Stimulated activated CD4-positive, alpha-beta T cell treated with anti-CD3 and anti-CD28 coated beads, TNF-alpha, amount 100 ng/mL, for 48 hours (primary cell): Measurements from ENCODE around the gene CYP24A1.
"Not testable (repeated sequence)": the region's sequence is repeated elsewhere in the genome, so short reads cannot be mapped to it uniquely, and the experiment has no call there.

Experiments used
- DNase-seq, 3 donors: peaks; one replicate each; pipeline ENCODE4 v3.0.0-alpha.2; 2020; ENCODE audit warnings: low read depth in 3 of 3

CYP24A1 gene

DNA sequence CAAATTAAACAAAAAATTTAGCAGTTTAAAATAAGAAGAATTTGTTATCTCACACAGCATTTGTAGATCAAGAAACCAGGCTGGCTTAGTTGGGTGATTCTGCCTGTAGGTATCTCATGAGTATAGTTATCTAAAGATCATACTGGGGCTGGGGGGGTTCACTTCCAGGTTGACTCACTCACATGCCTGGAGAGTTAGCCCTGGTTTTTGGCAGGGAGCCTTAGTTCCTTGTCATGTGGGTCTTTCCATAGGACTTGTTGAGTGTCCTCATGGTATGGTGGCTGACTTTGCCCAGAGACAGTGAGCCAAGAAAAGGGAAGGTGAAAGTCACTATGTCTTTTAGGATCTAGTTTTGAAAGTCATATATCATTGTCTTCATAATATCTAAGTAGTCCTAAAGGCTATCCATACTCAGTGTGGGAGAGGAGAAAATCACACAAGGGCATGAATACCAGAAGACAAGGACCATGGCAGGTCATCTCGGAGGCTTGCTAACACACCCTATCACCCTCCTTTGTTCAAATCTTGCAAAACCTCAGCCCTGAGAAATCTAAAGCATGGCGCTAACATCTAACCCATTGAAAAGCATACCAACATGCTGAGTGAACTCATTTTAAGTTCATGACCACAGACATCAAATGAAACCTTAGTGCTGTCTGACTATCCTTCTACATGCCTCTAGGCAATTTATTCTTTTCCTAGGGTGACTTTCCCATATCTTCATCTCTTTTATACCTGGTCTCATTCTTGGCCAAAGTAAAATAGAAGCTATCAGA, 39.2 kb downstream of the CYP24A1 start:
- DNase-seq: no peak

DNA sequence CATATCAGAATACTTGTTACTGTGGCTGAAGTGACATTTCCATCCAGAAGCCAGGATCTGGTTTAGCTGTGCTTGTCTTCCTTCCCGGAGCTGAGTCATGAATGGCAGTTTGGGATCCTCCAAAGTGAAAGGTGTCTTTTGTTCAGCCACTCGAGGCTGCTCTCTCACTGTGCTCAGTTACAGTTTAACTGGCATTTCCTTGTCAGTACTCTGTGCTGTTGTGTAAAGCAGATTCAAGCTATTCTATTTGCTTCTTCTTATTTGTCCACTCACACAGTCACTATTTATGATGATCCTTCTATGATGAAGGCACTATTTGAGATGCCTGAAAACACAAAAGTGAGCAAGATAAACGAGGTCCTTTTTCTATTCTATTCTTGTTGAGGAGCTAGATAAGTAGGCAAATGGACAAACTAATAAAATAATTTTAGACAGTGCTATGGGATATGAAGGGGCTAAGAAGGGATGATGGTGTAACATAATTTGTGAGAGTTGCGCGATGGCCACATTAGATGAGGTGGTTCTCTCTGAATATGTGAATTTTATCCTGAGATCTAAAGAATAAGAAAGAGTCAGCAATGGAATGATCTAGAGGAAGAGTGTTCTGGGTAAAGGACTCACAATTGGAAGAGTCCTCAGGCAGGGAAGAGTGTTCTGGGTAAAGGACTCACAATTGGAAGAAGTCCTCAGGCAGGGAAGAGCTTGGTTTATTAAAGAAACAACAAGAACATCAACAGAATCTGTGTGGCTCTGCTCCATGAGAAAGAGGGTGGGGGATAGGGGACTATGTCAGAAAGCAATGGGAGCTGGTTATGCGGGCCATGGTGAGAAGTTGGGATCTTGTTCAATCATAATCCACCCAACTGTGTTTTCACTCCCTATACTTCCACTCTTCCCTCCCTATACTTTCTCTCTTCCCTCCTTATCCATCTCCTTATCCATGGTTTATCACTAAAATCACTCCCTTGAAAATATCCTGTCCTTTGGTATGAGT, 40.1 kb downstream of the CYP24A1 start:
- DNase-seq: no peak

DNA sequence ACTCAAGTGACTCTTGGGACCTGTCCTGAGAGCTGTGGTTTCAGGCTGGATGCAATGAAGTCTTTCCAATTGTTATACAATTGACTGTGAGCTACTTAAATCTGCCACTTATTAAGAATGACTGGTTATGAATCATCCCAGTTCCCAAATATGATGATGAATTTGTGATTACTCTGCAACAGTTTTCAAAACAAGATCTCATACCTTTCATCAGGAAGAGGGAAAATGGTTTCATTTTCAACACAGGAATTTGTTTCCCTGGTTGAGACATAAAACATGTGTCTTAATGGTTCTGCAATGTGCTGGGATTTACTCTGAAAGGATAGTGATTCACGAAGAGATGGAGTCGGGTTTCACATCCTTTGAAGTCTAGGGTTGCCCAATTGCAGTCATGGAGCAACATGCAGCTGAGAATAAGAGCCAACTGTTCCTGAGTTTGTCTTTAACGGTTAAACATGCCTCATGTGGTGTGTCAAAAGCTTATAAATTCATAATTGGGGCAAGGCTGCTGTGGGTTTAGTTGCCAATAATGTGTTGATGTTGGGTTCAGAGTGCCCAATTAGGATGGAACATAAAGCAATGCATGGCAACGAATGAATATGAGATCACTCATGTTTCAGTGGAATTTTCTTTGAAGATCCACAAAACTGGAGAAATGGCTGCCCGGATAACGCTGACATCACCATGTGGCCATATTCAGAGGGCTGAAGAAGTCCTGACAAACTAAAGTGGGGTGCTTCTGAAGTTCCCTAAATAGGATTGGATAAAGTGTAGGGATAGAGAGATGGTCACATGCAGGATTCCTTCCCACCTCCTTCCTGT, 41.0 kb downstream of the CYP24A1 start:
- no peak for DNase-seq

DNA sequence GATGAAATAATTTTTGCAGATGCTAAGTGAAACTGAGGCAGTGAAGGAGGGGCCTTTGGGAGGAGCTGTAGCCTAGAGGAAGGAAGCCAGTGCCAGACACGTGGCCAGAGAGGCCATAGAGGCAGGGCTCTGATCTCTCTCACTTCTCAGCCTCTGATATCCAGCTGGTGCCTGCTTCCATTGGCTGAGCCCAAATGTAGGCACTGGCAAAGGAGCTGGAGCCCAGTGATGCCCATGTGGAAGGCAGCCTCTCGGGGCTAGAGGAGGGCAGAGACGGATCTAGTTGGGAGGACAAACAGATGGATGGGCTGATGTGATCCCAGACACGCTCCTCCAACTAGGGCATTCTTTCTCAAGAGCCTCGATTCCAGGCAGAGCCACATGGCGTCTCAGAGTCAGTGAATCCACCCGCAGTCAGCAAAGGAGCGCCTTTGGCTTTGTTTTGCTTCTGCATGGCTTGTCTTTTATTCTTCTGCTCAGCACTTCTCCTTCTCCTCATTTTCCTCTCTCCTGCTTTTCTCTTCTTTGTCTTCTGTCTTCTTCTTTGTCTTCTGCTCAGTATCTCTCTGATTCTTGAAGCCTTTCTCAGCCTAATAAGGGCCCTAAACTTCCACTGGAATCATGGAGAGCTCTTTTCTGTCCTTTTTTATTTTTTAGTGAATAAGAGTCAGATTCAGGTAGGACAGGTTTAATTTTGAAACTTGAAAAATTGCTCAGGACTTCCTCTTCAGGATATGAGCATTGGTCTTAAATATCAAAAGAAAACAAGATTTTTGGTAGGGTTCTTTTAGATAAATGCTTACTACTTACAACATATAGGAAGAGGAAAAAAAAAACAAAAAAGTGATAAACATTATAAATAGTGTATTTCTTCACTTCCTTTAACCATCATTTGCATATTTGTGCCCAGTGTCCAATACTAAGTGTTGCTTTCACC, 41.8 kb downstream of the CYP24A1 start:
- no peak for DNase-seq

DNA sequence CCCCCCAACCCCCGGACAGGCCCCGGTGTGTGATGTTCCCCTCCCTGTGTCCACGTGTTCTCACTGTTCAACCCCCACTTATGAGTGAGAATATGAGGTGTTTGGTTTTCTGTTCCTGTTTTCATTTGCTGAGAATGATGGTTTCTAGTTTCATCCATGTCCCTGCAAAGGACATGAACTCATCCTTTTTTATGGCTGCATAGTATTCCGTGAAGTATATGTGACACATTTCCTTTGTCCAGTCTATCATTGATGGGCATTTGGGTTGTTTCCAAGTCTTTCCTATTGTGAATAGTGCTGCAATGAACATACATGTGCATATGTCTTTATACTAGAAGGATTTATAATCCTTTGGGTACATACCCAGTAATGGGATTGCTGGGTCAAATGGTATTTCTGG, 42.7 kb downstream of the CYP24A1 start:
- not testable (repeated sequence) for DNase-seq

DNA sequence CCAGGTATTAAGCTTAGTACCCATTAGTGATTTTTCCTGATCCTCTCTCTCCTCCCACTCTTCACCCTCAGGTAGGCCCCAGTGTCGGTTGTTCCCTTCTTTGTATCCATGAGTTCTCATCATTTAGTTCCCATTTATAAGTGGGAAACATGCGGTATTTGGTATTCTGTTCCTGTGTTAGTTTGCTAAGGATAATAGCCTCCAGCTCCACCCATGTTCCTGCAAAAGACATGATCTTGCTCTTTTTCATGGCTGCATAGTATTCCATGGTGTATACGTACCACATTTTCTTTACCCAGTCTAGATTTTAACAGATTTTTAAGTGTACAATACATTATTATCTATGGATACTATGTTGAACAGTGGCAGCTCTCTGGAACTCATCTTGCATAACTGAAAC, 44.4 kb downstream of the CYP24A1 start:
- DNase-seq: no peak

DNA sequence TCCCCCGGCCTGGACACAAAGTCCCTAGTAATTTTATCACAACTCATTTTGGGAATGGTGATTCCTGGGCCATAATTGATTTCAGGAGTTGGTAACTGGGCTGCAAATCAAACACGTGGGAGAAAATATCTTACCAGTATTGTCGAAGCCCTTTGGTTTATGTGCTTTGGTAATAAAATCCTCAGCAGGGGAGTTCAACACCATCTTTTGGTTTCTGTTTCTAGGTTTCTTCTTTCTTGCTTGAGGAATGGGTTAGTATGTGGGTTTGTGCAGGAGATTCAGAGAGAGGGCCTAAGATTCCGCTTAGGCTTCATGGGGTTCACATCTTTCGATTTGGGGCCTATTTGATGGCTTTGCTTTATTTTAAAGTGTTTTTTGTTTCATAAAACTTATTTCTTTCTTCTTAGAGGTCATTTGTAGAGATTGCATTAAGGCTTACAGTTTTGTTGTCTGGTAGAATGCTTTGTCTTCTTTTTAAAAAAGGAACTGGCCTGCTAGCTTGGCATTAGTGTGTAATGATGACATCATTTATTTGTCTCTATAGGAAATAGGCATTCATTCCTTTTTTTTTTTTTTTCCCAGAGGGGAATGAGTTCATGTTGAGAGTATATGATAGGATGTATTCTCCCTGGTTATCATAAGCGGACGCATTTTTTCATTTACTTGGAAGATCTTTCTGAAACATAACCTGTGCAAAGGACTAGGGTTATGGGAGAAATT, 45.8 kb downstream of the CYP24A1 start:
- DNase-seq: no peak

DNA sequence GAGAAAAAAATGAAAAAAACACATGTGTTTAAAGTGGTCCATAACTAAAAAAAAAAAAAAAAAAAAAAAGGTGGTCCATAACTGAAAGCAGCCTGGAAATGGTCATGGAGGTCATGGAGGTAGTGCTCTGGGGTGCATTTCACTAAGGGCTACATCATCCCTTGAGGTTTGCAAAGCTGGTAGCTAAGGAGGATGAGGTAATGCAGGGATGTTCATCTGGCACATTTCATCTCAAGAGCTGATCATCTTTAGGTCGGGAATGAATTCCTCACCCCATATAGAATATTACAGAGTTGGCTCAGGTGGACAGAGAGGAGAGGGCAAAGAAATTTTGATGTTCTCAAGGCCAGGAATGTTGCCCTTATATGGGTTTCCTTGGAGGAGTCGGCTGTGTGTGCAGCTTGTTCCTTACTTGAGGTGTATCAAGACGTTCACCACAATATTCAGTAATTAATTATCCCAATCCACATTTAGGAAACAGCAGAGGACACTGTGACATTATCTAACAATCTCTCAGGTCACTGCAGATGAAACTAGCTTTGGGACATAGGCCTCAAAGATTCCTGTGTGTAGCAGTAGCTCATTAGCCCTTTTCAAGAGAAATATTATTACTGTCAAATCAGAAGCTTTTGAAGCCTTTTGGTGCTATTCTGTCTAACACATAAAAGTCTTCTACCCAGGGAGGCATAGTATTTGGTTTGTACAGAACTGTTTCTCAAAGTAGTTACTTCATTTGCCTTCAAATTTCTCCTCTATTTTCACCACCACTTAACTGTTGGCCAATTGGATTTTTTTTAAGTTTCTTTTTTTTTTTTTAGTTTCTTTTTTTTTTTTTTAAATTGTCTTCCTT, 46.8 kb downstream of the CYP24A1 start:
- DNase-seq: no peak

DNA sequence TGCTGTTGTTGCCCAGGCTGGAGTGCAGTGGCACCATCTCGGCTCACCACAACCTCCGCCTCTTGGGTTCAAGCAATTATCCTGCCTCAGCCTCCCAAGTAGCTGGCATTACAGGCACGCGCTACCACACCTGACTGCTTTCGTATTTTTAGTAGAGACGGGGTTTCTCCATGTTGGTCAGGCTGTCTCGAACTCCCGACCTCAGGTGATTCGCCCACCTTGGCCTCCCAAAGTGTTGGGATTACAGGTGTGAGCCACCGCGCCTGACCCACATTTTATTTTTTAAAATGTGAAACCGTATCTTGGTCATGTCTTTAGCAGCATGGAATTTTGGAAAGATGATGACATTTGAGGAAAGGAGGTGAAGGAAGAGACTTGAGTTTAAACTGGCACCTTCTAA, 47.5 kb downstream of the CYP24A1 start:
- not testable (repeated sequence) for DNase-seq

DNA sequence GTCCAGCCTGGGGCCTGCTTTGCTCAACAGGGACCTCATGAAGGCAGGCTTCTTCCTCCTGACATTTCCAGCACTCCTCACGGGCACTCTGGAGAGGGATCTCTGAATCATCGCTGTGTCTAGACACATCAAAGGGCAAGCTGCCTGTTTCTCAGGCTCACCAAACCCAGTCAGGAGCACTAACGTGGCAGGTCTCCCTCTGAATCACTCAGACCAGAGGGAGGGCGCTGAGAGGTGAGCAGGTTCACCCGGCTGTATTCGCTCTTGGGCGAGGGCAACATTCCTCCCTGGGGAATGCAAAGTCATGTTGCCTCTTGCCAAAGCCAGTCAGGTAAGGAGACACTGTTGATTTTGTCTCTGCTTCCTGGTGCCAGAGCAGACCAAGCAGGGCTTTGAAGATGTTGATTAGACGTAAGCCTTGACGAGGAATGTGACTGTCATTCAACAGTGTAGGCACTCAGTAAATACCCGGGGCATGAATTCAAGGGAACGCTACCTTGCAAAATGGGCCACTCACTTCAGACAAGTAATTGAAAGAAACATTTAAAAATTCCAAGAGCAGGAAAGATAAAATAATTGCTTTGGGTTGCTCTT, 50.1 kb downstream of the CYP24A1 start:
- DNase-seq: no peak

DNA sequence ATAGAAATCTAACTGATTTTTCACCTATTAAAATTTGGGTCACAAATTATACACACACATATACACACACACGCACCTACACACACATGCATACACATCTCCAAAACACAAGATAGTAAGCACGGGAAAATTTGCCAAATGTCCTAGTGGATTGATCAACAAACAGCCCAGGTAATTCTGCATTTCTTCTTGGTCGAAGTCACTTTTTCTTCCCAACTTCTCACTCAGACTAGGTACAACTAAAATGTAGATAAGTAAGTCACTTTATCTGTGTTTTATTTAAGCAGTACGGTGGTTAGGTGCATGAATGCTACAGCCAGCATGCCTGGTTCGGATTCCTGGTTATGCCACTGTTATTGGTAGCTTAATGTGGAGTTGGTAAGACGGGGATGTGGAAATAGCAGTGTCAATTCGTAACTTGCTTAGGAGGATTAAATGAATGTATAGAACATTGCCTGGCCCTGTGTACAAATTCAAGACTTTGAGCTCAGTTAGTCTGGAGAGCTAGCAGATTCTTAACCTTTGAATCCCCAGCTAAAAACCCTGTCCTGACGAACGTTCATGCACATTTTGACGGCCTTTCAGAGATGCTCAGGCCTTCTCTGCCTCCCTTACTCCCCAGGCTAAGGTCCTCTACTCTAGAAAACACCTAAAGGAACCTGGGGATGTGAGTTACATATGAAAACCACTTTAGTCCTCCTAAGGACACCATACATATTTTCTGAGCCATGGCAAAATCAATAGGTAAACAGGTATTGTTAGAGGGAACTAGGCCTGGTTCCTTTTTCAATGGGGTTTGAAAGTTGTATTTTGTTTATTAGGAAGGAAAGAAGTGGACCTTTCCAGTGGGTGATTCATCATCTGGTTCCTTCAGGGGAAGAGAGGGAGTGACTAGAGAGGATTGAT, 50.9 kb downstream of the CYP24A1 start:
- no peak for DNase-seq

DNA sequence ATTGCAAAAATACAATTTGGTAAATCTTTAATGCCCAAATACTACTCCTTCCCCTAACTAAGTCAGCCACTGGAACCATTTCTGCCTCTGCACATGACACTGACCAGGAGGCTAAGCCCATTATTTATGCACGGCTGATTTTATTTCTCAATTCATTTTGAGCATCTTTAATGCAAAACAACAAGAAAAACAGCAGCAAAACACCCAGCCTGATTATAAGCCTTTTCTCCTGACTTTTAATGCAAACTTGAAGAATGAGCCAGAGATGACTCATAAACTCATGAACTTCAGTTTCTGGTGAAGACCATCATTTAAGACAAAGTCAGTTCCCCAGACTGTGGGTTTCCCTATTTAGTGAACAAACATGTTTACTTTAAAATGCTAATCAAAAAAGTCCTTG, 51.6 kb downstream of the CYP24A1 start:
- no peak for DNase-seq

DNA sequence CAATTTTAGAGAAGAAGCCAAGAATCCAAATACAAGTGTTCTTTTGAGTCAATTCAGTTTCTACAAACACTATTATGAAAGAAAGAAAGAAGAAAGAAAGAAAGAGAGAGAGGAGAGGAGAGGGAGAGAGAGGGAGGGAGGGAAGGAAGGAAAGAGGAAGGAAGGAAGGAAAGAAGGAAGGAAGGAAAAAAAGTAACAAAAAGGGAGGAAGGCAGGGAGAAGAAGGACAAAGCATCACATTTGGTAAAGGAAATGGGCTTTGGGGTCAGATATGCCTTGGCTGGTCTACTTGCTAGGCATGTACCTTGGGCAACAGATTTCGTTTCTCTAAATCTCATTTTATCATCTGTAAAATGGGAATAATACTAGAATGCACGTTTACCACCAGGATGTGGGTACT, 54.0 kb downstream of the CYP24A1 start:
- DNase-seq: no peak

DNA sequence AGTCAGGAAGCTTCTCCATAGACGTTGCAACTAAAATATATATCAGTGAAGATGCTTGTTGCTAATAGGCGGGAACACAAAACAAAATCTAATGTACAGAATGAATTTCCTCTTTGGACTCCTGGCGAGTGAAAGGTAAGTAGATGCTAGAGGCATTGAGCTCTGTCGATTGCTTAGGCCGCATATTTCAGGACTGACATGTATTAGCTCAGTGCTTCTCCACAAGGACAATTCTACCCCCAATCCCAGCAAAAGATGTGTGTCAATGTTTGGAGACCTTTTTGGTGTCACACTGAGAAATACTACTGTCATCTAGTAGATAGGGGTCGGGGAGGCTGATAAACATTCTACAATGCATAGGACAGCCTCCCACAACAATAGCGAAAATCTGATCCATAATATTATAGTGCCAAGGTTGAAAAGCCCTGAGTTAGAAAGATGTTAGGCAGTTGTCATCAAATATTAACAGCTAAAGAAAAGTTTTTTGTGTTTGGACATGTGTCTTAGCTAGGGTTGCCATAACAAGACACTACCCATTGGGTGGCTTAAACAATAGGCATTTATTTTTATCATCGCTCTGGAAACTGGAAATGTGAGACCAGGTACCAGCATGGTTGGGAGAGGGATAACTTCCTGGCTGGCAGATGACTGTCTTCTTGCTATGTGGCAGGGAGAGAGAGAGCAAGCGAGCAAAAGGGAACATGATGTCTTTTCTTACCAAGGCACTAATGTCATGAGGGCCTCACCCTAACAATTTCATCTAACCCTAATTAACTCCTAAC, 55.4 kb downstream of the CYP24A1 start:
- DNase-seq: no peak

DNA sequence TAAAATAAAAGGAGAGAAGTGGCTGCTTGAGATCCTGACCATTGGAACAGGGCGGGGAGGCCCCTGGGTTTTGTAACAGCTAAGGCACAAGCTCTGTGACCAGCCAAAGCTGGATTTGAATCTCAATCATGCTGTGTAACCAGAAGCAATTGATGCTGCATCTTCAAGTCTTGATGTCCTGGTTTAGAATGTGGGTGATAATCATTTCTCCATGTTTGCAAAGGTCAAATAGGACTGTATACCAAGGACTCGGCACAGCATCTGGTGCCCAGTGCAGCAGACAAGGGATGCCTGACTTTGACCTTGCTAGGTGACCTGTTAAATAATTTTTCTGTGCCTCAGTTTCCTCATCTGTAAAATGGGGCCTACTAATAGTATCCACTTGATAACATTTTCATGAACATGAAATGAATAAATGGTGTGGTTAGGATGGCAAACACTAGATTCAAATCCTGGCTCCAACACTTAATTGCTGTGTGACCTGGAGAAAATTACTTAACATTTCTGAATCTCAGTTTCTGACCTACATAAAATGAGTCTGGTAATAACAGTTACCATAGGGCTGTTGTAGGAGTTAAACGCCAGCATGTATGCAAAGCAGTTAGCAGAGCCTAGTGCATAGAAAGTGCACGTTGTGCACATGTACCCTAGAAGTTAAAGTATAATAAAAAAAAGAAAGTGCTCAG, 57.1 kb downstream of the CYP24A1 start:
- DNase-seq: no peak

DNA sequence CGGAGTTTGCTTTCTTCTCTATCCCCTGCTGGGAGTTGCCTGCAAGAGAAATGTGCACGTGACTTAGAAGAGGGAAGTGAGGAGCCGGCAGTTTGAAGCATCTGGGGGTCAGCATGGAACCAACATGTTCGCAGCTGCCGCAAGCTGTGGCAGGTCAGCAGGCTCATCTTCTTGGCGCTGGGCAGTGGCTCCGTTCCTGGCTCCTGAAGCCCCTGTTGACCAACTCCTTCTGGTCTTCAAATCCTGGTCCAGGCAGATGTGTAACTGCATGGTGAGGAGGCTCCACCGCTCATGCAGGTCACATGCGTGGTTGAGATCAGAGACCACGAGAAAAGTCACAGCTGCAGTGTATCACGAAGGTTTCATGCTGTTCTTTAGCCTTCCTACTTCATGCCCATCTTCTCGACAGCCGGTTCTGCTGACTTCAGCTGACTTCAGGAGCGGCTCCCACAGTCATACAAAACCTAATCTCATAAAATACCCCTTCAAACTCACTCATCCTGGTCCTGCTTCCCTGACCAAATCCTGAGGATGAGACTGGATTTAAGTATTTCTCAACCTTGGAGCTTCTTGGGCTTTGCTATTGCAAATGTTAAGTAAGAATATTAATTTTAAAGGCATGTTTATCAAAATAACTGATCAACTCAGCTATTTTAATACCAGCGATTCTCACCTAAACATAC, 58.5 kb downstream of the CYP24A1 start:
- DNase-seq: no peak
